Vagina (tissue), 2 donors: Measurements from ENCODE around the gene OPN4. TPM values are rescaled to one million over a fixed set of nuclear protein-coding genes. Genes with fewer than 3 reads are reported as not detected.

Experiments
- DNase-seq, 2 donors: peaks; one replicate each; pipeline ENCODE4 v3.0.0-alpha.2; 2017; ENCODE audit errors: extremely low spot score in 2 of 2
- H3K27ac ChIP-seq: fragments of 200-600 bp; sonication (generic); one replicate; pipeline ENCODE4 v1.5.1; 2019
- H3K27me3 ChIP-seq: fragments of 200-600 bp; sonication (generic); one replicate; pipeline ENCODE4 v1.5.1; 2019
- H3K36me3 ChIP-seq, 2 donors: fragments of 200-600 bp; sonication (generic); one replicate each; pipeline ENCODE4 v1.5.1; 2017 to 2019
- H3K4me1 ChIP-seq: fragments of 200-600 bp; sonication (generic); one replicate; pipeline ENCODE4 v1.5.1; 2019
- H3K4me3 ChIP-seq, 2 donors: fragments of 200-600 bp; sonication (generic); 1 replicate in 1 of 2; 2 replicates in 1 of 2; pipeline ENCODE4 v1.5.1; 2016 to 2019
- H3K9me3 ChIP-seq: fragments of 200-600 bp; sonication (generic); one replicate; pipeline ENCODE4 v1.5.1; 2019
- CTCF ChIP-seq, 3 experiments: fragments of 450-650 bp in 2 of 3; fragments of 200-600 bp in 1 of 3; sonication (generic) in 1 of 3; IDR thresholded peaks; one replicate each; pipeline ENCODE4 v1.5.1; 2017 to 2019; ENCODE audit warnings: antibody characterized with exemption in 3 of 3, mild to moderate bottlenecking in 2 of 3, moderate library complexity in 2 of 3
- POLR2A ChIP-seq, 2 donors: fragments of 450-650 bp; IDR thresholded peaks; one replicate each; pipeline ENCODE4 v1.6.1; 2017; ENCODE audit warnings: antibody characterized with exemption in 2 of 2, mild to moderate bottlenecking in 2 of 2, moderate library complexity in 2 of 2
- POLR2AphosphoS5 ChIP-seq, 2 donors: sonication (generic); formaldehyde crosslinking; IDR thresholded peaks; one replicate each; pipeline ENCODE4 v1.9.0; 2017; ENCODE audit warnings: antibody characterized with exemption in 2 of 2, mild to moderate bottlenecking in 2 of 2, low read depth in 1 of 2; ENCODE audit not compliant: insufficient read depth in 1 of 2
- intact Hi-C: fragments of 100-400 bp; cut with DNase I; formaldehyde crosslinking; loops from one replicate; pipeline ENCODE4 v1.15.1; 2023
- total RNA-seq: library from RNA; depleted of rRNA; stranded (reverse); fragments of >200 nt; gene quantifications from one replicate; pipeline ENCODE4 v1.2.3, GENCODE V29; 2016

Gene OPN4
- total RNA-seq, 1 donor from 2014 or later, result not detected

- no peak overlapping the region for H3K27ac ChIP-seq
- DNase-seq, result no peak
- no peaks in the 10 kb centered on the region for H3K9me3 ChIP-seq
Measured at GRCh38 chr10:86632009-86632800, 22.1 kb upstream of the OPN4 start.

GRCh38 chr10:86632951-86633350, 21.4 kb upstream of the OPN4 start:
- no peak overlapping the region for H3K4me3 ChIP-seq
- peaks cover 10% of the 10 kb centered on the region for H3K4me1 ChIP-seq
- no peak for DNase-seq
- intact Hi-C loops, result no loop called here
- H3K27ac ChIP-seq, result no peak overlapping the region
- no peaks in the 10 kb centered on the region for H3K9me3 ChIP-seq
- H3K36me3 ChIP-seq, result no peaks in the 10 kb centered on the region
- no peaks in the 10 kb centered on the region for H3K27me3 ChIP-seq
- TF ChIP-seq POLR2AphosphoS5 (IDR thresholded peaks at IDR 0.05; ENCODE audit: insufficient read depth in 1 of 2, low read depth in 1 of 2) (no peak), POLR2A (IDR thresholded peaks at IDR 0.05) (no peak), CTCF (IDR thresholded peaks at IDR 0.05) (no peak)

More at GRCh38 chr10:86632009-86632800, 22.1 kb upstream of the OPN4 start:
- H3K4me1 ChIP-seq, result peaks cover 10% of the 10 kb centered on the region
- intact Hi-C loops, result no loop called here
- no peaks in the 10 kb centered on the region for H3K27me3 ChIP-seq
- H3K4me3 ChIP-seq, result peak overlapping the region; percentile 29 to 39
- no peaks in the 10 kb centered on the region for H3K36me3 ChIP-seq
- TF ChIP-seq POLR2AphosphoS5 (IDR thresholded peaks at IDR 0.05; ENCODE audit: insufficient read depth in 1 of 2, low read depth in 1 of 2), result no peak
- TF ChIP-seq CTCF (IDR thresholded peaks at IDR 0.05), result no peak
- no peak for TF ChIP-seq POLR2A (IDR thresholded peaks at IDR 0.05)

GRCh38 chr10:86635402-86635801, 18.9 kb upstream of the OPN4 start:
- H3K4me3 ChIP-seq, result no peak overlapping the region
- H3K9me3 ChIP-seq, result no peaks in the 10 kb centered on the region
- no peak overlapping the region for H3K27ac ChIP-seq
- no peak for TF ChIP-seq POLR2A (IDR thresholded peaks at IDR 0.05)
- peaks cover 10% of the 10 kb centered on the region for H3K4me1 ChIP-seq
- intact Hi-C loops, result no loop called here
- no peak for DNase-seq
- no peaks in the 10 kb centered on the region for H3K36me3 ChIP-seq
- no peaks in the 10 kb centered on the region for H3K27me3 ChIP-seq

- peaks cover 10% of the 10 kb centered on the region for H3K4me1 ChIP-seq
- intact Hi-C loops, result no loop called here
- H3K9me3 ChIP-seq, result no peaks in the 10 kb centered on the region
- DNase-seq, result no peak
- H3K27ac ChIP-seq, result no peak overlapping the region
- H3K36me3 ChIP-seq, result no peaks in the 10 kb centered on the region
- no peak overlapping the region for H3K4me3 ChIP-seq
- no peaks in the 10 kb centered on the region for H3K27me3 ChIP-seq
- TF ChIP-seq POLR2AphosphoS5 (IDR thresholded peaks at IDR 0.05; ENCODE audit: insufficient read depth in 1 of 2, low read depth in 1 of 2), result no peak
- TF ChIP-seq CTCF (IDR thresholded peaks at IDR 0.05), result no peak
- no peak for TF ChIP-seq POLR2A (IDR thresholded peaks at IDR 0.05)
Measured at GRCh38 chr10:86636311-86636710, 18.0 kb upstream of the OPN4 start.

- H3K27ac ChIP-seq, result no peak overlapping the region
- no peak overlapping the region for H3K4me3 ChIP-seq
- DNase-seq, result no peak
- no peaks in the 10 kb centered on the region for H3K27me3 ChIP-seq
- TF ChIP-seq POLR2AphosphoS5 (IDR thresholded peaks at IDR 0.05; ENCODE audit: insufficient read depth in 1 of 2, low read depth in 1 of 2) (no peak), CTCF (IDR thresholded peaks at IDR 0.05) (no peak), POLR2A (IDR thresholded peaks at IDR 0.05) (no peak)
- peaks cover 11% of the 10 kb centered on the region for H3K4me1 ChIP-seq
- no peaks in the 10 kb centered on the region for H3K36me3 ChIP-seq
- H3K9me3 ChIP-seq, result no peaks in the 10 kb centered on the region
- intact Hi-C loops, result no loop called here
Measured at GRCh38 chr10:86642021-86642420, 12.3 kb upstream of the OPN4 start.
